ENCODE results near the gene ELOA. TPM values are rescaled to one million over a fixed set of nuclear protein-coding genes. Genes with fewer than 3 reads are reported as not detected.

Gene ELOA
- total and polyA plus RNA-seq, 2 of the 13 experiments (the other 11 are each of a cell fraction or from before 2014, with no cell fraction given), result 14.2 to 28.5 TPM

DNA sequence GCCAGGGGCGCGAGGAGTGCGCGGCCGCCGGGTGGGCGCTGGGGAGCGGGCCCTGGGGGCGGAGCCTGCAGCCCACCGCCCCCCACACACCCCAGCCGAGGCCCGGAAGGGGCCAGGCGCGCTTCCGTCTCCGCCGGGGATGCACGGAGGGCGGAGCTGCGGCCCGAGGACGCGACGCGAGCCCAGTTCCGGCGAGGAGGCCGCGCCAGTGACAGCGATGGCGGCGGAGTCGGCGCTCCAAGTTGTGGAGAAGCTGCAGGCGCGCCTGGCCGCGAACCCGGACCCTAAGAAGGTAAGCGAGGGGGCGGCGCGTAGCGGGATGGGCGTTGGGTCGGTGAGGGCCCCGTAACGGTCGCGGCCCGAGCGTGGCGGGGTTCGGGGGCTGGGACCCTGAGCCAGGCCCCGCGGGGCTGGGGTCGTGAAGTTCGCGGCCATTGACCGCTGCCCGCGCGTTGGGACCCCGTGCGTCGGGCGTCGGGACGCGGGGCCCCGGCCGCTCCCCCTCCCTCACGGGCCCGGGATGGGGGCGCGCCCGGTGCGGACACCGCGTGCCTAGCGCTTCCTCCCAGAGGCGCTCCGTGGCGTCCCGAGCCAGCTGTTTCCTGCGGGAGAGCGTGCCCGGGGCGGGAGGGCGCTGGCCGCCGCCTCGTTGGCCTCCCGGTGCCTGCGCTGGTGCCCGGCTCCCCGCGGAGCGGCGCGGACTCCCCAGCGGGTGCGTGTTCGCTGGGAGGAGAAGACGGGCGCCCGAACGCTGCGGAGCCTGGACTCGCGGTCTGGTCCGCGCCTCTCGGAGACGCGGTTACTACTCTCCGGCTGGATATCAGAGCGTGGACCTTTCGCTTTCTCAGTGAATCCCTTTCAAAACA is at the start of gene ELOA (continued):
- 0 out of 2 replicates have a peak, but pooled peaks have one; percentile 67 for TF ChIP-seq ZNF790 (CRISPR knock-in tag; IDR thresholded peaks at IDR 0.05; ENCODE audit: borderline replicate concordance)
- TF ChIP-seq, protein P1, sequence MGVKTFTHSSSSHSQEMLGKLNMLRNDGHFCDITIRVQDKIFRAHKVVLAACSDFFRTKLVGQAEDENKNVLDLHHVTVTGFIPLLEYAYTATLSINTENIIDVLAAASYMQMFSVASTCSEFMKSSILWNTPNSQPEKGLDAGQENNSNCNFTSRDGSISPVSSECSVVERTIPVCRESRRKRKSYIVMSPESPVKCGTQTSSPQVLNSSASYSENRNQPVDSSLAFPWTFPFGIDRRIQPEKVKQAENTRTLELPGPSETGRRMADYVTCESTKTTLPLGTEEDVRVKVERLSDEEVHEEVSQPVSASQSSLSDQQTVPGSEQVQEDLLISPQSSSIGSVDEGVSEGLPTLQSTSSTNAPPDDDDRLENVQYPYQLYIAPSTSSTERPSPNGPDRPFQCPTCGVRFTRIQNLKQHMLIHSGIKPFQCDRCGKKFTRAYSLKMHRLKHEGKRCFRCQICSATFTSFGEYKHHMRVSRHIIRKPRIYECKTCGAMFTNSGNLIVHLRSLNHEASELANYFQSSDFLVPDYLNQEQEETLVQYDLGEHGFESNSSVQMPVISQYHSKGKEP (CRISPR knock-in tag; IDR thresholded peaks at IDR 0.05), result peak; percentile 53; the same call in 1 of the 2 replicates
- TF ChIP-seq, protein P2, sequence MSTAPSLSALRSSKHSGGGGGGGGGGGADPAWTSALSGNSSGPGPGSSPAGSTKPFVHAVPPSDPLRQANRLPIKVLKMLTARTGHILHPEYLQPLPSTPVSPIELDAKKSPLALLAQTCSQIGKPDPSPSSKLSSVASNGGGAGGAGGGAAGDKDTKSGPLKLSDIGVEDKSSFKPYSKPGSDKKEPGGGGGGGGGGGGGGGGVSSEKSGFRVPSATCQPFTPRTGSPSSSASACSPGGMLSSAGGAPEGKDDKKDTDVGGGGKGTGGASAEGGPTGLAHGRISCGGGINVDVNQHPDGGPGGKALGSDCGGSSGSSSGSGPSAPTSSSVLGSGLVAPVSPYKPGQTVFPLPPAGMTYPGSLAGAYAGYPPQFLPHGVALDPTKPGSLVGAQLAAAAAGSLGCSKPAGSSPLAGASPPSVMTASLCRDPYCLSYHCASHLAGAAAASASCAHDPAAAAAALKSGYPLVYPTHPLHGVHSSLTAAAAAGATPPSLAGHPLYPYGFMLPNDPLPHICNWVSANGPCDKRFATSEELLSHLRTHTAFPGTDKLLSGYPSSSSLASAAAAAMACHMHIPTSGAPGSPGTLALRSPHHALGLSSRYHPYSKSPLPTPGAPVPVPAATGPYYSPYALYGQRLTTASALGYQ (CRISPR knock-in tag; IDR thresholded peaks at IDR 0.05), result no peak
- TF ChIP-seq, protein P3, sequence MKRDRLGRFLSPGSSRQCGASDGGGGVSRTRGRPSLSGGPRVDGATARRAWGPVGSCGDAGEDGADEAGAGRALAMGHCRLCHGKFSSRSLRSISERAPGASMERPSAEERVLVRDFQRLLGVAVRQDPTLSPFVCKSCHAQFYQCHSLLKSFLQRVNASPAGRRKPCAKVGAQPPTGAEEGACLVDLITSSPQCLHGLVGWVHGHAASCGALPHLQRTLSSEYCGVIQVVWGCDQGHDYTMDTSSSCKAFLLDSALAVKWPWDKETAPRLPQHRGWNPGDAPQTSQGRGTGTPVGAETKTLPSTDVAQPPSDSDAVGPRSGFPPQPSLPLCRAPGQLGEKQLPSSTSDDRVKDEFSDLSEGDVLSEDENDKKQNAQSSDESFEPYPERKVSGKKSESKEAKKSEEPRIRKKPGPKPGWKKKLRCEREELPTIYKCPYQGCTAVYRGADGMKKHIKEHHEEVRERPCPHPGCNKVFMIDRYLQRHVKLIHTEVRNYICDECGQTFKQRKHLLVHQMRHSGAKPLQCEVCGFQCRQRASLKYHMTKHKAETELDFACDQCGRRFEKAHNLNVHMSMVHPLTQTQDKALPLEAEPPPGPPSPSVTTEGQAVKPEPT (CRISPR knock-in tag; IDR thresholded peaks at IDR 0.05; ENCODE audit: low read depth), result no peak
- TF ChIP-seq MIER3 (CRISPR knock-in tag; IDR thresholded peaks at IDR 0.05; ENCODE audit: borderline replicate concordance), result no peak
- TF ChIP-seq, protein P4, sequence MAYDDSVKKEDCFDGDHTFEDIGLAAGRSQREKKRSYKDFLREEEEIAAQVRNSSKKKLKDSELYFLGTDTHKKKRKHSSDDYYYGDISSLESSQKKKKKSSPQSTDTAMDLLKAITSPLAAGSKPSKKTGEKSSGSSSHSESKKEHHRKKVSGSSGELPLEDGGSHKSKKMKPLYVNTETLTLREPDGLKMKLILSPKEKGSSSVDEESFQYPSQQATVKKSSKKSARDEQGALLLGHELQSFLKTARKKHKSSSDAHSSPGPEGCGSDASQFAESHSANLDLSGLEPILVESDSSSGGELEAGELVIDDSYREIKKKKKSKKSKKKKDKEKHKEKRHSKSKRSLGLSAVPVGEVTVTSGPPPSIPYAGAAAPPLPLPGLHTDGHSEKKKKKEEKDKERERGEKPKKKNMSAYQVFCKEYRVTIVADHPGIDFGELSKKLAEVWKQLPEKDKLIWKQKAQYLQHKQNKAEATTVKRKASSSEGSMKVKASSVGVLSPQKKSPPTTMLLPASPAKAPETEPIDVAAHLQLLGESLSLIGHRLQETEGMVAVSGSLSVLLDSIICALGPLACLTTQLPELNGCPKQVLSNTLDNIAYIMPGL (CRISPR knock-in tag; IDR thresholded peaks at IDR 0.05; ENCODE audit: borderline replicate concordance in 1 of 2, low read depth in 1 of 2), result peak; percentile 67 to 93; a peak in 3 of 4 replicates
- no peak for TF ChIP-seq GPN1 (CRISPR knock-in tag; IDR thresholded peaks at IDR 0.05; ENCODE audit: borderline replicate concordance)
- no peak for TF ChIP-seq ZNF383 (CRISPR knock-in tag; IDR thresholded peaks at IDR 0.05; ENCODE audit: borderline replicate concordance)
- no peak for TF ChIP-seq SNAPC2 (CRISPR knock-in tag; IDR thresholded peaks at IDR 0.05)
- TF ChIP-seq SALL2 (CRISPR knock-in tag; IDR thresholded peaks at IDR 0.05), result no peak
- no peak for TF ChIP-seq ZNF232 (CRISPR knock-in tag; IDR thresholded peaks at IDR 0.05; ENCODE audit: borderline replicate concordance)
- TF ChIP-seq AHR (CRISPR knock-in tag; IDR thresholded peaks at IDR 0.05), result no peak
- TF ChIP-seq RFXAP (CRISPR knock-in tag; IDR thresholded peaks at IDR 0.05; ENCODE audit: borderline replicate concordance), result no peak
- TF ChIP-seq, protein P5, sequence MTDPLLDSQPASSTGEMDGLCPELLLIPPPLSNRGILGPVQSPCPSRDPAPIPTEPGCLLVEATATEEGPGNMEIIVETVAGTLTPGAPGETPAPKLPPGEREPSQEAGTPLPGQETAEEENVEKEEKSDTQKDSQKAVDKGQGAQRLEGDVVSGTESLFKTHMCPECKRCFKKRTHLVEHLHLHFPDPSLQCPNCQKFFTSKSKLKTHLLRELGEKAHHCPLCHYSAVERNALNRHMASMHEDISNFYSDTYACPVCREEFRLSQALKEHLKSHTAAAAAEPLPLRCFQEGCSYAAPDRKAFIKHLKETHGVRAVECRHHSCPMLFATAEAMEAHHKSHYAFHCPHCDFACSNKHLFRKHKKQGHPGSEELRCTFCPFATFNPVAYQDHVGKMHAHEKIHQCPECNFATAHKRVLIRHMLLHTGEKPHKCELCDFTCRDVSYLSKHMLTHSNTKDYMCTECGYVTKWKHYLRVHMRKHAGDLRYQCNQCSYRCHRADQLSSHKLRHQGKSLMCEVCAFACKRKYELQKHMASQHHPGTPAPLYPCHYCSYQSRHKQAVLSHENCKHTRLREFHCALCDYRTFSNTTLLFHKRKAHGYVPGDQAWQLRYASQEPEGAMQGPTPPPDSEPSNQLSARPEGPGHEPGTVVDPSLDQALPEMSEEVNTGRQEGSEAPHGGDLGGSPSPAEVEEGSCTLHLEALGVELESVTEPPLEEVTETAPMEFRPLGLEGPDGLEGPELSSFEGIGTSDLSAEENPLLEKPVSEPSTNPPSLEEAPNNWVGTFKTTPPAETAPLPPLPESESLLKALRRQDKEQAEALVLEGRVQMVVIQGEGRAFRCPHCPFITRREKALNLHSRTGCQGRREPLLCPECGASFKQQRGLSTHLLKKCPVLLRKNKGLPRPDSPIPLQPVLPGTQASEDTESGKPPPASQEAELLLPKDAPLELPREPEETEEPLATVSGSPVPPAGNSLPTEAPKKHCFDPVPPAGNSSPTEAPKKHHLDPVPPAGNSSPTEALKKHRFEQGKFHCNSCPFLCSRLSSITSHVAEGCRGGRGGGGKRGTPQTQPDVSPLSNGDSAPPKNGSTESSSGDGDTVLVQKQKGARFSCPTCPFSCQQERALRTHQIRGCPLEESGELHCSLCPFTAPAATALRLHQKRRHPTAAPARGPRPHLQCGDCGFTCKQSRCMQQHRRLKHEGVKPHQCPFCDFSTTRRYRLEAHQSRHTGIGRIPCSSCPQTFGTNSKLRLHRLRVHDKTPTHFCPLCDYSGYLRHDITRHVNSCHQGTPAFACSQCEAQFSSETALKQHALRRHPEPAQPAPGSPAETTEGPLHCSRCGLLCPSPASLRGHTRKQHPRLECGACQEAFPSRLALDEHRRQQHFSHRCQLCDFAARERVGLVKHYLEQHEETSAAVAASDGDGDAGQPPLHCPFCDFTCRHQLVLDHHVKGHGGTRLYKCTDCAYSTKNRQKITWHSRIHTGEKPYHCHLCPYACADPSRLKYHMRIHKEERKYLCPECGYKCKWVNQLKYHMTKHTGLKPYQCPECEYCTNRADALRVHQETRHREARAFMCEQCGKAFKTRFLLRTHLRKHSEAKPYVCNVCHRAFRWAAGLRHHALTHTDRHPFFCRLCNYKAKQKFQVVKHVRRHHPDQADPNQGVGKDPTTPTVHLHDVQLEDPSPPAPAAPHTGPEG (CRISPR knock-in tag; IDR thresholded peaks at IDR 0.05), result 0 out of 2 replicates have a peak, but pooled peaks have one; percentile 41
